Neural cell (in vitro differentiated cells): ENCODE results near the gene MED26. TPM values are rescaled to one million over a fixed set of nuclear protein-coding genes. Genes with fewer than 3 reads are reported as not detected.

ENCODE experiments used
- H2AFZ ChIP-seq: fragments of 200-600, 300-800 bp; sonication (generic), shearing (Covaris generic); 2 replicates; pipeline ENCODE4 v1.6.0; 2014; ENCODE audit warnings: low read depth, mild to moderate bottlenecking, antibody characterized with exemption, low read length, moderate library complexity
- H3F3A ChIP-seq: fragments of 200-600 bp; shearing (Covaris generic); 2 replicates; pipeline ENCODE4 v1.6.1; 2016; ENCODE audit warnings: mild to moderate bottlenecking, moderate library complexity, mixed read lengths, antibody characterized with exemption, low read length; ENCODE audit not compliant: insufficient read depth, poor library complexity, severe bottlenecking
- H3K27ac ChIP-seq: fragments of 200-600, 300-800 bp; sonication (generic), shearing (Covaris generic); 2 replicates; pipeline ENCODE4 v1.5.1; 2014; ENCODE audit warnings: mild to moderate bottlenecking, low read length, moderate library complexity
- H3K27me3 ChIP-seq: fragments of 300-800, 200-600 bp; sonication (generic), shearing (Covaris generic); 2 replicates; pipeline ENCODE4 v1.6.0; 2014; ENCODE audit warnings: mild to moderate bottlenecking, low read depth, low read length, moderate library complexity; ENCODE audit not compliant: insufficient read depth
- H3K36me3 ChIP-seq: fragments of 300-800, 200-600 bp; sonication (generic), shearing (Covaris generic); 2 replicates; pipeline ENCODE4 v1.5.1; 2014; ENCODE audit warnings: mild to moderate bottlenecking, antibody characterized with exemption, low read length, moderate library complexity; ENCODE audit not compliant: insufficient read depth
- H3K4me2 ChIP-seq: fragments of 300-800, 200-600 bp; sonication (generic), shearing (Covaris generic); 2 replicates; pipeline ENCODE4 v1.6.0; 2014; ENCODE audit warnings: mild to moderate bottlenecking, low read length
- H3K4me3 ChIP-seq: fragments of 300-800, 200-600 bp; sonication (generic), shearing (Covaris generic); 2 replicates; pipeline ENCODE4 v1.5.1; 2014; ENCODE audit warnings: mild to moderate bottlenecking, low read length, moderate library complexity
- H3K79me2 ChIP-seq: fragments of 200-600 bp; shearing (Covaris generic); replicated peaks from 2 replicates; pipeline ENCODE4 v1.6.0; 2014; ENCODE audit warnings: mild to moderate bottlenecking, low read length, moderate library complexity; ENCODE audit not compliant: insufficient read depth
- H3K9ac ChIP-seq: fragments of 300-800, 200-600 bp; sonication (generic), shearing (Covaris generic); 2 replicates; pipeline ENCODE4 v1.6.1; 2016; ENCODE audit warnings: mild to moderate bottlenecking, low read length, mixed read lengths
- H3K9me2 ChIP-seq: fragments of 200-600 bp; shearing (Covaris generic); 2 replicates; pipeline ENCODE4 v1.6.1; 2016; ENCODE audit warnings: mild to moderate bottlenecking, low read length, mixed read lengths; ENCODE audit not compliant: insufficient read depth
- H3K9me3 ChIP-seq: fragments of 200-600, 300-800 bp; sonication (generic), shearing (Covaris generic); 2 replicates; pipeline ENCODE4 v1.6.1; 2016; ENCODE audit warnings: mild to moderate bottlenecking, mixed run types, low read length, moderate library complexity, mixed read lengths
- H4K20me1 ChIP-seq: fragments of 200-600 bp; shearing (Covaris generic); 2 replicates; pipeline ENCODE4 v1.6.1; 2016; ENCODE audit warnings: mild to moderate bottlenecking, mixed run types; ENCODE audit not compliant: insufficient read depth
- CTCF ChIP-seq: fragments of 450-650 bp; IDR thresholded peaks from 2 replicates; pipeline ENCODE4 v1.5.1; 2014; ENCODE audit warnings: antibody characterized with exemption, mild to moderate bottlenecking, moderate library complexity; ENCODE audit not compliant: poor library complexity, severe bottlenecking
- EP300 ChIP-seq: fragments of 450-650 bp; conservative IDR thresholded peaks from 2 replicates; pipeline ENCODE4 v1.6.1; 2014; ENCODE audit warnings: antibody characterized with exemption, mild to moderate bottlenecking, moderate library complexity; ENCODE audit not compliant: poor library complexity, severe bottlenecking
- EZH2 ChIP-seq: fragments of 200-600, 300-800 bp; shearing (Covaris generic), sonication (generic); IDR thresholded peaks from 2 replicates; pipeline ENCODE4 v1.6.1; 2014; ENCODE audit warnings: antibody characterized with exemption, low read length, borderline replicate concordance, mild to moderate bottlenecking; ENCODE audit not compliant: insufficient read depth, poor library complexity, severe bottlenecking
- MXI1 ChIP-seq: fragments of 450-650 bp; conservative IDR thresholded peaks from 2 replicates; pipeline ENCODE4 v1.6.1; 2014; ENCODE audit warnings: antibody characterized with exemption, mild to moderate bottlenecking; ENCODE audit not compliant: poor library complexity, severe bottlenecking
- POLR2AphosphoS5 ChIP-seq: IDR thresholded peaks from 2 replicates; pipeline ENCODE4 v1.6.1; 2012
- RAD21 ChIP-seq: fragments of 450-650 bp; conservative IDR thresholded peaks from 2 replicates; pipeline ENCODE4 v1.6.1; 2014; ENCODE audit warnings: antibody characterized with exemption, mild to moderate bottlenecking, moderate library complexity
- REST ChIP-seq: IDR thresholded peaks from 2 replicates; pipeline ENCODE4 v1.6.1; 2012; ENCODE audit warnings: borderline replicate concordance
- SMC3 ChIP-seq: fragments of 450-650 bp; conservative IDR thresholded peaks from 2 replicates; pipeline ENCODE4 v1.6.1; 2014; ENCODE audit warnings: antibody characterized with exemption, mild to moderate bottlenecking, moderate library complexity; ENCODE audit not compliant: poor library complexity
- TAF1 ChIP-seq: IDR thresholded peaks from 2 replicates; pipeline ENCODE4 v1.6.1; 2012; ENCODE audit warnings: low read depth
- polyA plus RNA-seq: library from polyadenylated mRNA; depleted of rRNA; stranded (reverse); fragments of >200 nt; gene quantifications from 2 replicates; pipeline ENCODE4 v1.2.3, GENCODE V29; 2014

Gene MED26
- polyA plus RNA-seq, 1 donor from 2014 or later, result 4.2 TPM

- TF ChIP-seq MXI1, result no peak
- no peak for TF ChIP-seq POLR2AphosphoS5
- no peak for TF ChIP-seq TAF1
- TF ChIP-seq SMC3, result no peak
- TF ChIP-seq EZH2, result no peak
- TF ChIP-seq REST, result no peak
- no peak for TF ChIP-seq RAD21
- no peak for TF ChIP-seq EP300
- no peak for TF ChIP-seq CTCF
- H2AFZ ChIP-seq, result peak within 1 kb of the TSS; percentile 95
These were observed 32.9 kb upstream of the MED26 start, which contains the start of gene TMEM38A for GRCh38 chr19:16660763-16661479. Gene TMEM38A (plus strand): TSS chr19:16661139. CDS start chr19:16661218, 79 bp downstream.

GRCh38 chr19:16659832-16660708 is 32.1 kb upstream of the MED26 start, which contains the start of gene SMIM7:
Gene SMIM7 (minus strand): TSS chr19:16660144. CDS start chr19:16660110, 34 bp downstream.
- Histone ChIP-seq H3K9me2 (no peaks in the 10 kb centered on the region), H3K79me2 (peaks cover 19% of the 10 kb centered on the region), H2AFZ (peak within 1 kb of the TSS; percentile 95), H3K36me3 (no peaks in the 10 kb centered on the region), H3F3A (no peaks in the 10 kb centered on the region), H3K9ac (peak within 1 kb of the TSS; percentile 93), H3K27ac (peak within 1 kb of the TSS; percentile 97), H3K4me2 (peak within 1 kb of the TSS; percentile 98), H4K20me1 (no peaks in the 10 kb centered on the region), H3K27me3 (peaks cover 12% of the 10 kb centered on the region), H3K4me3 (peak within 1 kb of the TSS; percentile 93), H3K9me3 (no peaks in the 10 kb centered on the region)
- TF ChIP-seq EZH2 (no peak), MXI1 (peak; percentile 66), RAD21 (no peak), POLR2AphosphoS5 (peak; percentile 96), REST (peak; percentile 82), SMC3 (peak; percentile 34), EP300 (peak; percentile 69), CTCF (peak; percentile 74), TAF1 (peak; percentile 67)

More at GRCh38 chr19:16660763-16661479, 32.9 kb upstream of the MED26 start, which contains the start of gene TMEM38A:
- H3K9me2 ChIP-seq, result no peaks in the 10 kb centered on the region
- H3K27ac ChIP-seq, result peak within 1 kb of the TSS; percentile 97
- peak within 1 kb of the TSS; percentile 93 for H3K9ac ChIP-seq
- H3K79me2 ChIP-seq, result peaks cover 19% of the 10 kb centered on the region
- H3K4me3 ChIP-seq, result peak within 1 kb of the TSS; percentile 93
- no peaks in the 10 kb centered on the region for H3K9me3 ChIP-seq
- H4K20me1 ChIP-seq, result no peaks in the 10 kb centered on the region
- H3F3A ChIP-seq, result no peaks in the 10 kb centered on the region
- no peaks in the 10 kb centered on the region for H3K36me3 ChIP-seq
- peak within 1 kb of the TSS; percentile 90 for H3K4me2 ChIP-seq
- peaks cover 12% of the 10 kb centered on the region for H3K27me3 ChIP-seq
